GM23338 (cell line): ENCODE data around the gene RIC3. TPM values are rescaled to one million over a fixed set of nuclear protein-coding genes. Genes with fewer than 3 reads are reported as not detected.

Source experiments
- ATAC-seq: fragments of 200-7000 bp; cut with Tn5 transposase; 3 replicates; pipeline ENCODE4 v1.9.1; 2020
- DNase-seq: peaks from one replicate; pipeline ENCODE4 v3.0.0-alpha.2; 2015; ENCODE audit warnings: low spot score
- H2AFZ ChIP-seq: fragments of 200-600 bp; sonication (generic); 2 replicates; pipeline ENCODE4 v1.8.0; 2016; ENCODE audit warnings: antibody characterized with exemption, mild to moderate bottlenecking, moderate library complexity
- H3F3A ChIP-seq: fragments of 200-600 bp; sonication (generic); replicated peaks from 2 replicates; pipeline ENCODE4 v1.8.0; 2017; ENCODE audit warnings: antibody characterized with exemption, mixed run types, low read depth
- H3K27ac ChIP-seq: fragments of 200-600 bp; sonication (generic); 2 replicates; pipeline ENCODE4 v1.6.1; 2016; ENCODE audit warnings: low read depth
- H3K27me3 ChIP-seq: fragments of 200-600 bp; sonication (generic); 2 replicates; pipeline ENCODE4 v1.8.0; 2016; ENCODE audit warnings: mild to moderate bottlenecking, mixed run types, moderate library complexity; ENCODE audit not compliant: insufficient read depth
- H3K36me3 ChIP-seq: fragments of 200-600 bp; sonication (generic); 2 replicates; pipeline ENCODE4 v1.8.0; 2016; ENCODE audit warnings: mild to moderate bottlenecking; ENCODE audit not compliant: insufficient read depth
- H3K4me1 ChIP-seq: fragments of 200-600 bp; sonication (generic); 2 replicates; pipeline ENCODE4 v1.8.0; 2016; ENCODE audit warnings: mild to moderate bottlenecking, moderate library complexity; ENCODE audit not compliant: insufficient read depth
- H3K4me2 ChIP-seq: fragments of 200-600 bp; sonication (generic); 2 replicates; pipeline ENCODE4 v1.7.1; 2017; ENCODE audit warnings: mixed run types
- H3K4me3 ChIP-seq: fragments of 200-600 bp; sonication (generic); 2 replicates; pipeline ENCODE4 v1.6.1; 2016; ENCODE audit warnings: mixed run types
- H3K79me2 ChIP-seq: fragments of 200-600 bp; sonication (generic); replicated peaks from 2 replicates; pipeline ENCODE4 v1.8.0; 2017; ENCODE audit warnings: mild to moderate bottlenecking; ENCODE audit not compliant: insufficient read depth
- H3K9me2 ChIP-seq: fragments of 200-600 bp; sonication (generic); 2 replicates; pipeline ENCODE4 v1.8.0; 2017; ENCODE audit not compliant: insufficient read depth
- H4K20me1 ChIP-seq: fragments of 200-600 bp; sonication (generic); replicated peaks from 2 replicates; pipeline ENCODE4 v1.8.0; 2017; ENCODE audit warnings: mild to moderate bottlenecking; ENCODE audit not compliant: insufficient read depth
- H3K27ac Mint-ChIP-seq: 2 replicates; pipeline ENCODE4 v1.8.0; 2020; ENCODE audit warnings: inconsistent platforms, mild to moderate bottlenecking, moderate library complexity, mixed read lengths
- H3K27me3 Mint-ChIP-seq: 3 replicates; pipeline ENCODE4 v1.8.0; 2022; ENCODE audit warnings: low read depth, mild to moderate bottlenecking, moderate library complexity, mixed read lengths, inconsistent platforms; ENCODE audit not compliant: insufficient read depth, poor library complexity
- H3K36me3 Mint-ChIP-seq: 3 replicates; pipeline ENCODE4 v1.8.0; 2021; ENCODE audit warnings: low read depth, mild to moderate bottlenecking, inconsistent platforms, moderate library complexity, mixed read lengths
- H3K4me1 Mint-ChIP-seq: 3 replicates; pipeline ENCODE4 v1.8.0; 2020; ENCODE audit warnings: mild to moderate bottlenecking, inconsistent platforms, mixed read lengths
- H3K4me3 Mint-ChIP-seq: 3 replicates; pipeline ENCODE4 v1.8.0; 2021; ENCODE audit warnings: moderate library complexity, mild to moderate bottlenecking, inconsistent platforms, mixed read lengths
- H3K9me3 Mint-ChIP-seq: 3 replicates; pipeline ENCODE4 v1.8.0; 2020; ENCODE audit warnings: moderate library complexity, mild to moderate bottlenecking, inconsistent platforms, mixed read lengths
- EZH2phosphoT487 ChIP-seq: fragments of 200-600 bp; sonication (generic); IDR thresholded peaks from one replicate; pipeline ENCODE4 v1.8.1; 2018; ENCODE audit warnings: antibody characterized with exemption; ENCODE audit not compliant: unreplicated experiment
- STAT1 ChIP-seq: IDR thresholded peaks from one replicate; pipeline ENCODE4 v1.6.1; 2016; ENCODE audit warnings: antibody characterized with exemption; ENCODE audit not compliant: unreplicated experiment
- polyA plus RNA-seq: library from polyadenylated mRNA; unstranded; fragments of >200 nt; fragmentation: Nextera tagmentation; extraction: Ambion mirVana; gene quantifications from 2 replicates; pipeline ENCODE4 v1.2.1, GENCODE V29; 2016
- total RNA-seq: library from RNA; depleted of rRNA; stranded (reverse); fragments of >200 nt; shearing (Covaris generic); gene quantifications from 2 replicates; pipeline ENCODE4 v1.2.3, GENCODE V29; 2014
- TF ChIP-seq, protein P1 (sequence below): fragments of 250-450 bp; sonication (Bioruptor Pico); IDR thresholded peaks from 2 replicates; pipeline ENCODE4 v1.5.0; 2020; ENCODE audit warnings: mild to moderate bottlenecking, moderate library complexity

Gene RIC3
- total and polyA plus RNA-seq, 2 experiments from 2014 or later: 17.8 to 21.3 TPM

DNA sequence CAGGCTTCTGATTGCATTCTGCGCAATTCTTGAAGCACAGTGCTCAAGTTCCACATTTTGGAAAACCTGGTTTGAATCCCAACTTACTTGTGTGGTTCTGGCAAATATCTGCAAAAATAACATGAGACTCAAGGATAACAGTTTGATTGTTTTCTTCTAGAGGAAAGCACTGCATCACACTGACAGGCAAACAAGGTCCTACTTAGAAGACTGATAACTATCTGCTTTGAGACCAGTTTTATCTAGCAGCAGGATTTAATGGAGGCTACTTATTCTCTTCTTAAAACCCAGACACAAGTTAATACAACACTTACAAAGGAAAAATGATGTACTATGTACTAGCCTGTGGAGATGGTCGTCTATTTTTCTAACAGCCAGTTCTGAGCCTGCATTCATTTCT is 41.4 kb downstream of the RIC3 start (continued):
- TF ChIP-seq, protein P1, sequence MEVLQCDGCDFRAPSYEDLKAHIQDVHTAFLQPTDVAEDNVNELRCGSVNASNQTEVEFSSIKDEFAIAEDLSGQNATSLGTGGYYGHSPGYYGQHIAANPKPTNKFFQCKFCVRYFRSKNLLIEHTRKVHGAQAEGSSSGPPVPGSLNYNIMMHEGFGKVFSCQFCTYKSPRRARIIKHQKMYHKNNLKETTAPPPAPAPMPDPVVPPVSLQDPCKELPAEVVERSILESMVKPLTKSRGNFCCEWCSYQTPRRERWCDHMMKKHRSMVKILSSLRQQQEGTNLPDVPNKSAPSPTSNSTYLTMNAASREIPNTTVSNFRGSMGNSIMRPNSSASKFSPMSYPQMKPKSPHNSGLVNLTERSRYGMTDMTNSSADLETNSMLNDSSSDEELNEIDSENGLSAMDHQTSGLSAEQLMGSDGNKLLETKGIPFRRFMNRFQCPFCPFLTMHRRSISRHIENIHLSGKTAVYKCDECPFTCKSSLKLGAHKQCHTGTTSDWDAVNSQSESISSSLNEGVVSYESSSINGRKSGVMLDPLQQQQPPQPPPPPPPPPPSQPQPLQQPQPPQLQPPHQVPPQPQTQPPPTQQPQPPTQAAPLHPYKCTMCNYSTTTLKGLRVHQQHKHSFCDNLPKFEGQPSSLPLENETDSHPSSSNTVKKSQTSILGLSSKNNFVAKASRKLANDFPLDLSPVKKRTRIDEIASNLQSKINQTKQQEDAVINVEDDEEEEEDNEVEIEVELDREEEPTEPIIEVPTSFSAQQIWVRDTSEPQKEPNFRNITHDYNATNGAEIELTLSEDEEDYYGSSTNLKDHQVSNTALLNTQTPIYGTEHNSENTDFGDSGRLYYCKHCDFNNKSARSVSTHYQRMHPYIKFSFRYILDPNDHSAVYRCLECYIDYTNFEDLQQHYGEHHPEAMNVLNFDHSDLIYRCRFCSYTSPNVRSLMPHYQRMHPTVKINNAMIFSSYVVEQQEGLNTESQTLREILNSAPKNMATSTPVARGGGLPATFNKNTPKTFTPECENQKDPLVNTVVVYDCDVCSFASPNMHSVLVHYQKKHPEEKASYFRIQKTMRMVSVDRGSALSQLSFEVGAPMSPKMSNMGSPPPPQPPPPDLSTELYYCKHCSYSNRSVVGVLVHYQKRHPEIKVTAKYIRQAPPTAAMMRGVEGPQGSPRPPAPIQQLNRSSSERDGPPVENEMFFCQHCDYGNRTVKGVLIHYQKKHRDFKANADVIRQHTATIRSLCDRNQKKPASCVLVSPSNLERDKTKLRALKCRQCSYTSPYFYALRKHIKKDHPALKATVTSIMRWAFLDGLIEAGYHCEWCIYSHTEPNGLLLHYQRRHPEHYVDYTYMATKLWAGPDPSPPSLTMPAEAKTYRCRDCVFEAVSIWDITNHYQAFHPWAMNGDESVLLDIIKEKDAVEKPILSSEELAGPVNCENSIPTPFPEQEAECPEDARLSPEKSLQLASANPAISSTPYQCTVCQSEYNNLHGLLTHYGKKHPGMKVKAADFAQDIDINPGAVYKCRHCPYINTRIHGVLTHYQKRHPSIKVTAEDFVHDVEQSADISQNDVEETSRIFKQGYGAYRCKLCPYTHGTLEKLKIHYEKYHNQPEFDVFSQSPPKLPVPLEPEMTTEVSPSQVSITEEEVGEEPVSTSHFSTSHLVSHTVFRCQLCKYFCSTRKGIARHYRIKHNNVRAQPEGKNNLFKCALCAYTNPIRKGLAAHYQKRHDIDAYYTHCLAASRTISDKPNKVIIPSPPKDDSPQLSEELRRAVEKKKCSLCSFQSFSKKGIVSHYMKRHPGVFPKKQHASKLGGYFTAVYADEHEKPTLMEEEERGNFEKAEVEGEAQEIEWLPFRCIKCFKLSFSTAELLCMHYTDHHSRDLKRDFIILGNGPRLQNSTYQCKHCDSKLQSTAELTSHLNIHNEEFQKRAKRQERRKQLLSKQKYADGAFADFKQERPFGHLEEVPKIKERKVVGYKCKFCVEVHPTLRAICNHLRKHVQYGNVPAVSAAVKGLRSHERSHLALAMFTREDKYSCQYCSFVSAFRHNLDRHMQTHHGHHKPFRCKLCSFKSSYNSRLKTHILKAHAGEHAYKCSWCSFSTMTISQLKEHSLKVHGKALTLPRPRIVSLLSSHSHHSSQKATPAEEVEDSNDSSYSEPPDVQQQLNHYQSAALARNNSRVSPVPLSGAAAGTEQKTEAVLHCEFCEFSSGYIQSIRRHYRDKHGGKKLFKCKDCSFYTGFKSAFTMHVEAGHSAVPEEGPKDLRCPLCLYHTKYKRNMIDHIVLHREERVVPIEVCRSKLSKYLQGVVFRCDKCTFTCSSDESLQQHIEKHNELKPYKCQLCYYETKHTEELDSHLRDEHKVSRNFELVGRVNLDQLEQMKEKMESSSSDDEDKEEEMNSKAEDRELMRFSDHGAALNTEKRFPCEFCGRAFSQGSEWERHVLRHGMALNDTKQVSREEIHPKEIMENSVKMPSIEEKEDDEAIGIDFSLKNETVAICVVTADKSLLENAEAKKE: no peak

- no peaks in the 10 kb centered on the region; the same call in 2 of the 3 replicates for H3K36me3 Mint-ChIP-seq
- H3K27ac Mint-ChIP-seq: no peak overlapping the region
- no peaks in the 10 kb centered on the region for H3K9me3 Mint-ChIP-seq
- ATAC-seq: no peak
- no peaks in the 10 kb centered on the region for H3K27me3 ChIP-seq
- no peak for DNase-seq
- no peaks in the 10 kb centered on the region for H3K27me3 Mint-ChIP-seq
- H3K4me3 ChIP-seq: no peak overlapping the region
- no peaks in the 10 kb centered on the region for H3F3A ChIP-seq
- H3K4me3 Mint-ChIP-seq: no peak overlapping the region
- no peak overlapping the region for H2AFZ ChIP-seq
- H3K4me1 Mint-ChIP-seq: no peaks in the 10 kb centered on the region
- no peaks in the 10 kb centered on the region for H3K36me3 ChIP-seq
- H3K9me2 ChIP-seq: no peaks in the 10 kb centered on the region
- H3K79me2 ChIP-seq: no peaks in the 10 kb centered on the region
- H3K27ac ChIP-seq: no peak overlapping the region
- TF ChIP-seq EZH2phosphoT487 (no peak), STAT1 (no peak)
- H3K4me1 ChIP-seq: no peaks in the 10 kb centered on the region
- no peaks in the 10 kb centered on the region; the same call in 1 of the 2 replicates for H4K20me1 ChIP-seq
- H3K4me2 ChIP-seq: no peak overlapping the region
Observed at GRCh38 chr11:8126649-8127289, 42.1 kb downstream of the RIC3 start.
